ENCODE data around the gene PPFIA4. TPM values are rescaled to one million over a fixed set of nuclear protein-coding genes. Genes with fewer than 3 reads are reported as not detected.

Gene PPFIA4
- total RNA-seq, 1 experiment from 2014 or later, result 0.83 TPM

DNA sequence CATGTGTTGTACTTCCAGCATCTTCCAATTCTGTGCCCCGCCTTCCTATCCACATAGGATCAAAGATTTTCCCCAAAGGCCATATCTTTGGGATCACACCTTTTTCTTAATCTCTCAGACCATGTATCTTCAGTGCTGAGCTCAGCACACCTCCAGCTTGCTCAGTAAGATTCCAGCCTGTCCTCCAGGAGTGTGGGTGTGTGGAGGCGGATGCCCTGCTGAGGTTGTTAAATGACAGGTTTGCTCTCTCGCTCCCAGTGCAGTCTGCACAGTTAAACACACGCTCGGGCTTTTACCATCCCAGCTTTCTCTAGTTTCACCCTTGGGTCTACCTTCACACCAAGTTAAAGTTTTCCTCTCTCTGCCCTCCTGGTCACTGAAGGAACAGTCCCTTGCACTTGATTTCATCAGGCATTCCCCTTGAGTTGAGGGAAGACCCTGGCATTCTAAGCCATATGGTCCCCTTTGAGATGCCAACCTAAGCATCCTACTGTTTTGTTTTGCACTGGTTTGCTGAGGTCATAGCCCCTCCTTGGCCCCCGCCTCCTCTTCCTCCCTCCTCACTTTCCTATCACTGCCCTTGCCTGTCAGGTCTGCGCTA is 45.8 kb downstream of the PPFIA4 start:
- CTCF ChIA-PET, result no interaction called here
- intact Hi-C loops (cut with micrococcal nuclease; ENCODE audit: unreplicated experiment), result no loop called here
- no TSS peak for BruUV-seq (replicated peaks)

DNA sequence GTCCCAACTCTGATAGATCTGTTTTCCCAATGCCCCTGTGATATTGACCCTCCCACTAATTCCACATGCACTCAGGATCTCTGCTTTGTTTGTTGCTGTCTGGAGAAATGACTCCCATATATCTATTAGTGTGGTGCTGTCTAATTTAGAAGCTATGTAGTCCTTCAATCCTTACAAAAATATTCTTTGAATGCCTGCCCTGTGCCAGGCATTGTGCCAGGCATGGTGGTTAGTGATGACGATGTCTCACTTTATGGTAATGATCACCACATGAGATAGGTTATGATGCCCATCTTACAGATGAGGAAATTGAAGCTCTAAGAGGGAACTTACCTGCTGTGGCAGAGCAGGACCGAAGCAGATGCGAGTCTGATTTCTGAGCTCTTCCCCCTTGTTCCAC is 46.6 kb downstream of the PPFIA4 start:
- no peaks in the 10 kb centered on the region for H3K36me3 Mint-ChIP-seq (ENCODE audit: insufficient read depth, unreplicated experiment)
- TF ChIP-seq, protein P1, sequence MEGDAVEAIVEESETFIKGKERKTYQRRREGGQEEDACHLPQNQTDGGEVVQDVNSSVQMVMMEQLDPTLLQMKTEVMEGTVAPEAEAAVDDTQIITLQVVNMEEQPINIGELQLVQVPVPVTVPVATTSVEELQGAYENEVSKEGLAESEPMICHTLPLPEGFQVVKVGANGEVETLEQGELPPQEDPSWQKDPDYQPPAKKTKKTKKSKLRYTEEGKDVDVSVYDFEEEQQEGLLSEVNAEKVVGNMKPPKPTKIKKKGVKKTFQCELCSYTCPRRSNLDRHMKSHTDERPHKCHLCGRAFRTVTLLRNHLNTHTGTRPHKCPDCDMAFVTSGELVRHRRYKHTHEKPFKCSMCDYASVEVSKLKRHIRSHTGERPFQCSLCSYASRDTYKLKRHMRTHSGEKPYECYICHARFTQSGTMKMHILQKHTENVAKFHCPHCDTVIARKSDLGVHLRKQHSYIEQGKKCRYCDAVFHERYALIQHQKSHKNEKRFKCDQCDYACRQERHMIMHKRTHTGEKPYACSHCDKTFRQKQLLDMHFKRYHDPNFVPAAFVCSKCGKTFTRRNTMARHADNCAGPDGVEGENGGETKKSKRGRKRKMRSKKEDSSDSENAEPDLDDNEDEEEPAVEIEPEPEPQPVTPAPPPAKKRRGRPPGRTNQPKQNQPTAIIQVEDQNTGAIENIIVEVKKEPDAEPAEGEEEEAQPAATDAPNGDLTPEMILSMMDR (IDR thresholded peaks at IDR 0.05; ENCODE audit: unreplicated experiment), result no peak
- H3K27me3 Mint-ChIP-seq (ENCODE audit: unreplicated experiment), result peaks cover 89% of the 10 kb centered on the region
- no peak overlapping the region for H3K27ac Mint-ChIP-seq (ENCODE audit: unreplicated experiment)
- CTCF ChIA-PET, result interaction anchor here (0.7 kb wide), 1 partner anchor 177 kb away, joined by 7 read pairs; no protein-coding TSS in a partner anchor
- H3K4me3 Mint-ChIP-seq (ENCODE audit: low read depth, unreplicated experiment), result no peak overlapping the region
- no peaks in the 10 kb centered on the region for H3K4me1 Mint-ChIP-seq (ENCODE audit: low read depth, unreplicated experiment)
- H3K9me3 Mint-ChIP-seq (ENCODE audit: low read depth, unreplicated experiment), result no peaks in the 10 kb centered on the region
- no peak for DNase-seq
- intact Hi-C loops (cut with micrococcal nuclease; ENCODE audit: unreplicated experiment), result no loop called here
- no TSS peak for BruUV-seq (replicated peaks)

More for the DNA sequence above, 45.8 kb downstream of the PPFIA4 start:
- DNase-seq, result no peak
- peaks cover 89% of the 10 kb centered on the region for H3K27me3 Mint-ChIP-seq (ENCODE audit: unreplicated experiment)
- no peak overlapping the region for H3K4me3 Mint-ChIP-seq (ENCODE audit: low read depth, unreplicated experiment)
- TF ChIP-seq, protein P1 (IDR thresholded peaks at IDR 0.05; ENCODE audit: unreplicated experiment), result no peak
- no peak overlapping the region for H3K27ac Mint-ChIP-seq (ENCODE audit: unreplicated experiment)
- H3K36me3 Mint-ChIP-seq (ENCODE audit: insufficient read depth, unreplicated experiment), result no peaks in the 10 kb centered on the region
- H3K4me1 Mint-ChIP-seq (ENCODE audit: low read depth, unreplicated experiment), result no peaks in the 10 kb centered on the region
- H3K9me3 Mint-ChIP-seq (ENCODE audit: low read depth, unreplicated experiment), result no peaks in the 10 kb centered on the region

DNA sequence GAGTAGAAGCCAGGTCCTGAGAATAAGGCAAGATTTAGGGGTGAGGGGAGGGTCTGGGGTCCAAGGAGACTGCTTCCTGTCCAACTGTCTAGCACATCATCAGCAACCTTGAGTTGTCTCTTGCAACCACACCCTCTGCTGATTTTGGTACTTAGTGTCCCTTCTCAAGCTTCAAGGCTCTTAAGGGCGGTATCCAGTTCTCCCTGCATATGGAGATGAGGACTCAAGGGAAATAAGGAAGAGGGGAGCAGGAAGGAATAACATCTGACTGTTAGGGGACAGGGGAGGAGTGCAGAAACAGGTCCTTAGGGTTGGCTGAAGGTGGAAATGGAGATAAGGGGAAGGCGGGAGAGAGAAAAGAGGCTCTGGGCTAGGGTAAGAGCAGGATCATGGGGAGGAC is 47.2 kb downstream of the PPFIA4 start:
- CTCF ChIA-PET, result no interaction called here
- no peak for DNase-seq
- Mint-ChIP-seq H3K36me3 (ENCODE audit: insufficient read depth, unreplicated experiment) (no peaks in the 10 kb centered on the region), H3K4me3 (ENCODE audit: low read depth, unreplicated experiment) (no peak overlapping the region), H3K27me3 (ENCODE audit: unreplicated experiment) (peaks cover 89% of the 10 kb centered on the region), H3K9me3 (ENCODE audit: low read depth, unreplicated experiment) (no peaks in the 10 kb centered on the region), H3K4me1 (ENCODE audit: low read depth, unreplicated experiment) (no peaks in the 10 kb centered on the region), H3K27ac (ENCODE audit: unreplicated experiment) (no peak overlapping the region)
- intact Hi-C loops (cut with micrococcal nuclease; ENCODE audit: unreplicated experiment), result no loop called here
- TF ChIP-seq, protein P1 (IDR thresholded peaks at IDR 0.05; ENCODE audit: unreplicated experiment), result no peak
- BruUV-seq (replicated peaks), result no TSS peak

DNA sequence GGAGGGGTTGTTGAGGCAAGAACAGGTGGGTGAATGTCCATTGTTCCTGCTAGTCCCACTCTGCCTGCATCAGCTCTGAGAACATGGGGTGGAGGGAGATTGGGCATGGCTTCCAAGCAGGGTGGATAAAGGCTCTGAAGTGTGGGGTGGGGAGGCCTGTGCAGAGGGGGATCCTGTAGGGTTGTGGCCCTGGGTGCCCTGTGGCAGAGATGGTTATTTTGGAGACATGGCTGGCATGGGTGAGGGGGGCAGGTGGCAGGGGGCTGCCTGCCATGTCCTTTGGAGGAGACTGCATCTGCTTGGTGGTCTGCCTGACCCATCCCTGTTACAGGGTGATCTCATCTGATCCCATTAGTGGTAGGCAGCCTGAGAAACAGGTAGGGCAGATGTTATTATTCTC is 48.3 kb downstream of the PPFIA4 start:
- Mint-ChIP-seq H3K27ac (ENCODE audit: unreplicated experiment) (no peak overlapping the region), H3K27me3 (ENCODE audit: unreplicated experiment) (peaks cover 89% of the 10 kb centered on the region), H3K4me1 (ENCODE audit: low read depth, unreplicated experiment) (no peaks in the 10 kb centered on the region), H3K9me3 (ENCODE audit: low read depth, unreplicated experiment) (no peaks in the 10 kb centered on the region), H3K4me3 (ENCODE audit: low read depth, unreplicated experiment) (no peak overlapping the region), H3K36me3 (ENCODE audit: insufficient read depth, unreplicated experiment) (no peaks in the 10 kb centered on the region)
- intact Hi-C loops (cut with micrococcal nuclease; ENCODE audit: unreplicated experiment), result no loop called here
- no peak for DNase-seq
- no TSS peak for BruUV-seq (replicated peaks)
- TF ChIP-seq, protein P1 (IDR thresholded peaks at IDR 0.05; ENCODE audit: unreplicated experiment), result no peak
- CTCF ChIA-PET, result no interaction called here
